Mesangial cell (primary cell): ENCODE data around the gene AHI1. TPM values are rescaled to one million over a fixed set of nuclear protein-coding genes. Genes with fewer than 3 reads are reported as not detected.

Experiments used
- total RNA-seq: library from RNA; depleted of rRNA; stranded (reverse); fragments of >200 nt; gene quantifications from 2 replicates; pipeline ENCODE4 v1.2.3, GENCODE V29; 2015

AHI1 gene
- 4.2 and 5.6 TPM in 2 replicates for total RNA-seq

DNA sequence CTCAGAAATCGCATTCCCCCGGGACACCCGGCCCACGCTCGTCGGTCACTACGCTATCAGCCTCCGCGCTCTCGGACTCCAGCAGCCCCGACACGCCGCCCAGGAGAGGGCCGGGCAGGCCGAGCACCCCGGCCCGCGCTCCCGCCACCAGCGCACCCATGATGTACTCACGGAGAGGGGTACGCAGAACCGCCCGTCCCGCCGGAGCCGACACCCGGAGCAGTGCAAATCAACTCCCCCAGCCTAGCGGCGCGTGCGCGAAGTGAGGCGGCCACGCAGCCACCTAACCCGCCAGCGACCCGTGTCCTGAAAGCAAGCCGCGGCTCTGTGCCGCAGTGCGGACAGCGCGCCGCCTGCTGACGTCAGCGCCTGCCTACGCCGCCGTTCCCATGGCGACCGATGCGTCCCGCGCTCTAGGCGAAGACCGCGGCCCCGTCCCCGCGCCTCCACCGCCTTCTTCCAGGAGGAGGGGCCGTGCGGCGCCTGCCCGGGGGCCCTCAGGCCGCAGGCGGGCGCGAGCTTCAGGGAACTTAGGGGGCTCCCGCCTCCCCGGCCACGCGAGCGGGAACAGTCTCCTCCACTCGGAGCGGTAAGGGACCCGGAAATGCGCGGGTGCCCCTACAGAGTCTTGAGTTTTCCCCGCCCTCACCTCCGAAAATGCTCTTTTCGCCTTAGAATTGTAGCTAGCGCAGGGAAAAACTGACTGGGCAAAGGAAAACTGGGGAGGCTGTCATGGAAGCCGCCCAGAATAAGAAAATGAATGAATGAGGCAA lies at the start of gene AHI1:
AHI1 (minus strand) TSS at position 329 of the 773 bp plus-strand sequence. CDS start 5,503 bp downstream, outside the sequence.

